Measurements from ENCODE around the gene FAM3B.

Gene FAM3B

DNA sequence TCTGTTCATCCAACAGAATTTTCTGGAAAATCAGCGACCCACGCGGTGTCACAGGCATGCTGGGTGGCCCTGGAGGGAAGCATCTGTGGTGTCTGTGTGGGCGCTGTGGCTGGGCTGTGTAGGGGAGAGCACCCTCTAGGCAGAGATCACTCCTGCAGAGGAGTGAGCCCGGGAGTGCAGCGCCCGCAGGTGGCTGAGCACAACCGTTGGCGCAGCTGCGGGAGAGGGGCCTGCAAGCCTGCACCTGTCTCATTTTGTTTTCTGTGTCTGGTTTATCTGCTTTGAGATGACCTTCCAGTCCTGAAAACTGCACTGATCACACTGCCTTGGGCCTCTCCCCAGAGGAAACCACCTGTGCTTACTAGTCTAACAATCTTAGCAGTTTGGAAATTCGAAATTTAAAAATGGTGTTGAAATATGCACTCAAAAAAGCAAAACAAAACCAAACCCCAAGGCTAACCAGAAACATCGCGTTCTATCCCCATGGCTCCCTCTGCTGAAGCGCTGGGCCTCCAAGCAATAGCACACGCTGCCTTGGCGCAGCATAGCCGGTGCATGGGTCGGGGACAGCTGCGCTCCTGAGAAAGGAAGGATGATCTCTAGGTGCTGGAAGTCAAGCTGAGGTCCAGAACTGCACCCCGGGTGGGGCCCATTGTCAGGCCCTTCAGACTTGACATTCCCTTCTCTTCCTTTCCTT is 4.8 kb downstream of the FAM3B start:
- DNase-seq = no peak

DNA sequence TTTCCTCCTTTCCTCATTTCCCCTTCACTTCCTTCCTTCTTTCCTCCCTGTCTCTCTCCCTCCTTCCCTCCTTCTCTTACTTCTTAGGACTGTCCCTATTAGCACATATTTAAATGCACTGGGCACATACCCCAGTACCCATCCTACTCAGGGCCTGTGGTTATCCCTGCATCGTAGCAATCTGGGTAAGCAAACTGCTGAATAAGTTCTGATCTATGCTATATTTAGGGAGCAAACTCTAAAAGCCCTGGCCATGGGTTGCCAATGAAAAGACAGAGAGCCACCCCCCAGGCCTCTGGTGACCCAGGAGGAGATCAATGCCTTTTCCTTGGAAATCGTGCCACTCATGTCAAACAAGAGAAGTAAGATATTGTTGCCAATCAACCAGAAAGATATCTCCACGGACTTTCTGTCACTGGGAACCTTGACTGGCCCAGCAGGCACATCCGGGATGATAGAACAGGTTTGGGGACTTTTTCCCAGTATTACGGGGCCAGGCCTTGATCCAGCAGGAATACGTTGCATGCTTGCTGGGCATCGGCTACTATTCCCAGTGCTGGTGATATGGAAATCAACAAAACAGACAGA is 5.4 kb downstream of the FAM3B start:
- DNase-seq = no peak

DNA sequence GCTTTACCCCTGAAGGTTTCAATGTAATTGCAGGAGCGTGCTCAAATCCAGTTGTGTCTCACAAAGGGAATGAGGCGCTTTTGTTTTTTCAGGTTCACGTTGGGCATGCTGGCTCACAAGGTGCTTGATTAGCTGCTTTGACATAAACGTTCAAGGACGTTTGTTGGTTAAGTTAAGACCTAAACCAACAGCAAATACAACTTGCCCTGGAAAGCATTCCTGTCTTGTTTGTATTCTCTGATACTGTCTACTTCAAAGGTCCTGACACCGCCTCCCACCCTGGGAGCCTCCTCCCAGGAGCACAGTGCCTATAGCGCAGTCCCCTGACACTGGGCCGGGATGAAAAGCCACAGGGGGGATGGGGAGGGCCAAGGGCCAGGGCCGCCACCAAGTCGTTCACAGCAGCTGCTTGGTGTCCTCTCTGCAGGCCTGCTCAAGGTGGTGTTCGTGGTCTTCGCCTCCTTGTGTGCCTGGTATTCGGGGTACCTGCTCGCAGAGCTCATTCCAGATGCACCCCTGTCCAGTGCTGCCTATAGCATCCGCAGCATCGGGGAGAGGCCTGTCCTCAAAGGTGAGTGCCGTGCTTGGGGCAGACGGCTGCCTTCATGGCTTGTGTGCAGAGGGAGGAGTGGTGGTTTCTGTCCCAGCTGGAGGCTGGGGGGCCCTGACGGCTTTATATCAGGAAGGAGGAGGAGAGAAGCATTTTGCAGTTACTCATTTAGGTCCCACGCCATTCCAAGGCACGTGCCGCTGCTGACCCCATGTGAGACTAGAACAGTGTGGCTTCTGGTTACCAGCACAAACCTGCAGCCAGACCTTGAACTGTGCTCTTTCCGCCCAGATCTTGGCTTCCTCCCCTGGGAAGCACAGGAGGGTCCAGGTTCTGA is 6.1 kb downstream of the FAM3B start:
- no peak for DNase-seq

DNA sequence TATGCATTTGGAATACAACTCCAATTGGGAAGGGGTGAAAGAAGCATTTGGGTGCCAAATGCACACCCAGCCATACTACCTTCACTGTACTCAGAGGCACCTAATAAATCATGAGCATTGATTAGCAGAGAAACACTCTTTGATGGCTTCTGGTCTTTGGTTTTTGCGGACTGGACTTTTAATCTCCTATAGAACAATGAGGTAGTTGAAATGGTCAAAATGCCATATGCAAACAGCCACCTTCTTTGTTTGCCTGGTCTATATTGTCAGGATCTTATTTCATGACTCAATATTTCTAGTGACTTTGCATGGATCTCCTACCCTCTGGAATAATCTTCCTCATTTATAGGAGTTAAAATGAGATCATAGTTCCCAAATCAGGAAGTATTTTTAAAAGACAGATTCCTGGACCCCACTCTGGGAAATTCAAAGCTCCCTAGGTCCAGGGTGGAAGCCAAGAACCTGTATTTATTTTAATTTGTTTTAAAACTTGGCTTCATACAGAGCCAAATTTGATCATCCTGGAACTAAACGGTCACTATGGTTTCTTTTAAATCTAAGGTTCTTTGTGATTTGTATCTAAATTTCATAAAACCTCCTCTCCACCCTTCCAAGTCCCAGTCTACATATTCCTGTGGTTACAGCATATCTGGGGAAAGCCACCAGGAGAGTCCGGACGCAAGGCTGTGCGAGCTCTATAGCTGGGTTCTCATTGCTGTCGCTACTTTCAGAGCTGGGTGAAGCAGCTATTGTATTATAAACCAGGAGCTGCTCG is 8.7 kb downstream of the FAM3B start:
- no peak for DNase-seq

DNA sequence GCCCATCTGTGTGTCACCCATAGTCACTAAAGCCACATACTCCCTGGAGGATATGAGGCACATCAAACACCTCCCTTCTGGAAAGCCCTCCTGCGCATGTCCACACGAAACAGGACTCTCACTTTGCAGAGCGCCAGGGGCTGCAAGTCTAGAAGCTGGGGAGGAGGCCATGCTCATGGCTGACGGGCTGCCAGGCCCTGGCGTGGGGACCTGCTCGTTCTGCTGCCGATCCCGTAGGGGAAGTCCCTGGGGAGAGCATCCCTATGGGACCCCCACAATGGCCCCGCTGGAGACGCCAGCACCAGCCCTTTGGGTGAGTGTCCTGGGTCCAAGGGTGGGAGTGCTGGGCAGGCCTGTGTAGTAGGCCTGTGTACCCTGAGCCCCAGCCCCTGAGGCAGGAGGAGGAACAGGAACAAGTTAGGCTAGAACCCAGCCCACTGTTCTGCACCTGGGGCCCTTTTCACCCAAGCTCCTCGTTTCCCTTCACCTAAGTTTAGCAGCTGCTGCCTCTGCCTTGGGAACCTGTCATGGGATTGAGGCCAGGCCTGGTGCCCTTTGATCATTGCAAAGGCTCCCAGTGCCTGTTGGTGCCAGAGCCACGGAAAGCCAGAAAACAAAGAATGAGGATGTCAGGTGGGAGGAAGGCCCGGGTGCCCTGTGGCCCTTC is 9.9 kb downstream of the FAM3B start:
- no peak for DNase-seq

DNA sequence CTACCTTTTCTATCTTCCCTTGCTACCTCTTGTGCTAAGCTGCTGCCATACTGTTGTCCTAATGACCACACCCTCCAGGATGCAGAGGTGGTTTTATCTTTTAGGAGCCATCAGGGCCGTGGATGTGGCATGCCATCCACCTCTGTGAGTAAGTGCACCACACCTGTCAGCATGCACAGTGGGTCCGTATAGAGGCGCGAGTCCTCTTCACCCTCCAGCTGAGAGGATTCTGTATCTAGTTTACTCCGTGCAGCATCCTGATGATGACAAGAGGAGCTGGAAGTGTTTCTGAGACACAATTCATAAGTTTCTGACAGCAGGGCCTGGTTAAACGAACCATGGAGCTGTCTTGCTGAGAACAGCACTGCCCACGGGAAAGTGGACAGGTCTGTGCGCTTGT is 11.2 kb downstream of the FAM3B start:
- no peak for DNase-seq

DNA sequence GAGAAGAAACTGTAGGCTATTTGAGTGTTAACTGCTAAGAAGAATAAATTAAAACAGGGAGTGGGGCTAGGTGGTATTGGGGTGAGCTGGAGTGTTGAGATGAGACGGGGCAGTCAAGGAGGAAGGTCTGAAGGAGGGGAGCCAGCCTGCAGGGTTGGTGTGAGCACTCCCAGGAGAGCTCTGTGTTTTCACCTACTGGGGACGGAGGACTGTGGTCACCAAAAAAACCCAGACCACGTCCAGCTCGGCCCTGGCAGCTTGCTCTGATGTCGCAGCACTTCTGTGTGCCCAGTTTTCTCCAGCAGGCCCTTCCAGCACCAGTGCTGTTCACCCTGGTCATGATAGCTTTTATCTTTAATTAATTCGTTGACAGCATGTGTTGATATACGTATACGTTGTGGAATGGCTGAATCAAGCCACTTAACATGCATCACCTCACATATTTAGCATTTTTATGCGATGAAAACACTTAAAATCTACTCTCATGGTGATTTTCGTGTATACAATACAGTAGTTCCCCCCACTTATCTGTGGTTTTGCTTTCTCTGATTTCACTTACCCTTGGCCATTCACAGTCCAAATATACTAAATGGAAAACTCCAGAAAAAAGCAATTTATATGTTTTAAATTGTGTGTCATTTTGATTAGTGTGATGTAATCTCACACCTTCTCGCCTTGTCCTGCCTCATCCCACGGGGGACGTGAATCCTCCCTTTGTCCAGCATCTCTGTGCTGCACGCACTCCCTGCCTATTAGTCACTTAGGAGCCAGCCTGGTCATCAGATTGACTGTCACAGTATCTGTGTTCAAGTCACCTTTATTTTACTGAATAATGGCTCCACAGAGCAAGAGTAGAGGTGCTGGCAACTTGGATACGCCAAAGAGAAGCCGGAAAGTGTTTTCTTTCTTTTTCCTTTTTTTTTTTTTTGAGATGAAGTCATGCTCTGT is 12.3 kb downstream of the FAM3B start:
- DNase-seq = no peak

DNA sequence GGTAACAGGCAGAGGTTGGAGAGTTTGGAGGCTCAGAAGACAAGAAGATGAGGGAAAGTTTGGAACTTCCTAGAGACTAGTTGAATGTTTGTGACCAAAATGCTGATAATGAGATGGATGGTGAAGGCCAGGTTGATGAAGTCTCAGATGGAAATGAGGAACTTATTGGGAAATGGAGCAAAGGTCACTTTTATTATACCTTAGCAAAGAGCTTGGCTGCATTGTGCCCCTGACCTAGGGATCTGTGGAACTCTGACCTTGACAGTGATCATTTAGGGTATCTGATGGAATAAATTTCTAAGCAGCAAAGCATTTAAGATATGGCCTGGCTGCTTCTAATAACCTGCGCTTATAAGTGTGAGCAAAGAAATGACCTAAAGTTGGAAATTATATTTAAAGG is 17.2 kb downstream of the FAM3B start:
- DNase-seq = no peak

DNA sequence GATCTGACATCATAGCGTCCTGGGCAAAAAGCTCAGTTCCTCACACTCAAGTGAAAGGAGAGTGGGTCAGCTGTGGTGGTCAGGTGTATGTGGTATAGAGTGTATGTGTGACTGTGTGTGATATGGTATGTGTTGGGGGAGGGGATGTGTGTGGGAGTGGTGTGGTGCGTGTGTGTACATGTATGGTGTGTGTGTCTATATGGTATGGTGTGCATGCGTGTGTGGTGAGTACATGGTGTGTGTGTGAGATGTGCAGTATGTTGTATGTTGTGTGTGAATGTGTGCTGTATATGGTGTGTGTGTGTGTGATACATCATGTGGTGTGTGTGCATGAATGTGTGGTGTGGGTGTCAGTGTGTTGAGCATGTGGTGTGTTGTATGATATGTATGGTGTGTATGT is 20.9 kb downstream of the FAM3B start:
- DNase-seq = no peak

DNA sequence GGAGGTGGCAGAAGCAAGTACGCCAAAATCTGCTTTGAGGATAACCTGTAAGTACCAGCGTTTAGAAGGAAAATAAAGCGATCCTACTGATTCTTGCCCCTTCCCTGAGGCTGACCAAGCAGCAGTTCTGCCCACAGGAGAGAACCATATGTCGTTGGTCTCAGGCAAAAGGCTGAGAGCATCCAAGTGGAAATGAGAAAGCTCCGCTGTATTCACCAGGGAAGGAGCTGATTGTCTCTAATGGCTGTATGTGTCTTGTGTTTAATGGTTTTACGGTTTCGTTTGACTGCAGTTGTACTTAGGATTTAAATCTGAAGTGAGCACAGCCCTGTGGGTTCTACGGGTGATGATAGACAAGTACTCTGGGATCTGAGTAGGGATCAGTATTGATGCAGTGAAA is 21.9 kb downstream of the FAM3B start:
- no peak for DNase-seq

DNA sequence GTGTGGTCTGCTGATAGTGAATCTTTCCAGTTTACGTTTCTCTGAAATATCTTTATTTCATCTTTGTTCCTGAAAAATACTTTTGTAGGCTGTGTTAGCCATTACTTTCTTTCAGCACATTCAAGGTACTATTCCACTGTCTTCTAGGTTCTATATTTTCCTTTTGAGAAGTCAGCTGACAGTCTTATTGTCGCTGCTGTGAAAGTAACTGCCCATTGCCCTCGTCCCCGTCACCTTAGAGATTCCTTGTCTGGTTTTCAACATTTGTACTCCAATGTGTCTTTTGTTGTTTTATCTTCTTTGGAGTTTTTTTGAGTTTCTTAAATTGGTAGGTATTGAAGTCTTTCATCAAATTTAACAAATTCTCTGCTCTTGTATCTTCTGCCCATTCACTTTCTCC is 25.4 kb downstream of the FAM3B start:
- no peak for DNase-seq

DNA sequence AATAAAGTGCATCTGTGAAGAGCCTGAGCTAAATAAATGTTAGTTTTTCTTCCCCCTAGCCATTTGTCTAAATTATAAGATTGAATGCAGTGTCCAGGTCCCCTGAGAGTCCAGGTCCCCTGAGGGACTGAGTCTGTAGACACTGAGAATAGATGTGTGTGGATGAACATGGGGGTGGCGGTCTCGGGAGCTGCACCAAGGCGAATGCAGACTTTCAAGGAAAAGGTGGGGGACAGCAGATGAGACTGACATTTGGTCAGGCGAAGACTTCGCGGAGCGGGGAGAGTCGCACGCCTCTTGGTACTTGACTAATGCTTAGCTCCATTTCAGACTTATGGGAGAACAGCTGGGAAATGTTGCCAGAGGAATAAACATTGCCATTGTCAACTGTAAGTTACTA is 27.5 kb downstream of the FAM3B start:
- no peak for DNase-seq

DNA sequence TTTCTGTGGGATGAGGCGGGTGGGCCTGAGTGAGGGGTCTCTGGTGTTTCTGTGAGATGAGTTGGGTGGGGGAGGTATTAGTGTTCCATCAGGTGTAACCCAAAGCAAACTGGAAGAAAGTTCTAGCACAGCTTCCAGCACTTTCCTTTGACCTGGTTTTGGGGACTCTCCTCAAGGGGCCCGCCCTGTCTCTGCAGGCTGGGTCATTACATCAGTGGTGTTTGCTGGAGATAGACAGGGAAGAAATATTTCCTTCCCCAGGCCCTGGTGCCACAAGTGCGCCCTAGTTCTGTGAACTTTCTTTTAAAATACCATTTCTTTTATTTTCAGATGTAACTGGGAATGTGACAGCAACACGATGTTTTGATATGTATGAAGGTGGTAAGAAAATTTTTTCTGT is 28.8 kb downstream of the FAM3B start:
- DNase-seq = no peak

DNA sequence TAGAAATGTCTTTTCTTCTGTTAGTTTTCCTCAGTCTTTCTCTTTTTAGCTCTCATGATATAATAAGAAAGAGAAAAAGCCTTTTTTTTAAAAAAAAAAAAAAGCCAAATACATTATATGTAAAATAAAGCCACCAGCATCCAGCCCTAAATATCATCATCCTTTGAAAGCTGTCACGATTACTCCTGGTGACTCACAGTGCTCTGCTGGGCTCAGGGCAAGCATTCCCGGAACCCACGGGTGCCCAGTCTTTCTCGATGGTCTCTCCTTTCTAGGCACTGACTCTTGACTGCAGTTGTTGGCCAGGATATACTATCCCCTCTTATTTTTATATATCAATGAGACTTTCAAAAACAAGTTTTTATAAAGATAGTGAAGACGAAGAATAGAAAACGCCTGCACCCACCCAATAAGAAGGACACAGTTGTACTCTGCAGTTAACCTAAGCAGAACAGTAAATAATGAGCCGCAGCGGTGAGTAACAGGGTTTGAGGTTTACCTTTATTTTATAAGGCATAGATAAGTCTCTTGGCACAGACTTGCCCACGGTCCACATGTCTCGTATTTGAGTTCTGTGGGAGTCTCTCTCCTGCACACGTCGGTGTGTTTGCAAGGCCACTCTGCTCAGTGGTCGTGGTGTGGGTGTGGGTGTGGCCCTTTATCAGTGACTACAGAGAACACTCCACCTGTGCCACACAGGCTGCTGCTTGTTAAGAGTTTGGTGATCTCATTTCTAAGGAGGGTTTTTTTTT is 29.5 kb downstream of the FAM3B start:
- DNase-seq = no peak

DNA sequence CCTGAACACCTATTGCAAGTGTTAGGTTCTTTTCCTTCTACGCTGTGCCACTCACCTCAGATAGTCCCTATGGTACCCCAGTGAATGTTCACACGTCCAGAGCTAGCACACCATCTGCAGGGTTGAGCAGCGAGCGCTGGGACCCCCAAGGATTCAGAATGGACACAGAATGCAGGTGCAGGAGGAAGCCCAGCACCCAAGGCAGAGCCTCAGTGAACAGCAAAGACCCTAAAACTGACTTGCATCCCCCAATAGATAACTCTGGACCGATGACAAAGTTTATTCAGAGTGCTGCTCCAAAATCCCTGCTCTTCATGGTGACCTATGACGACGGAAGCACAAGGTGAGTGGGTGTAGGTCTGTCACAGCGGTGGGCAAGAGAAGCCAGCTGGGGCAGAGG is 30.2 kb downstream of the FAM3B start:
- no peak for DNase-seq

DNA sequence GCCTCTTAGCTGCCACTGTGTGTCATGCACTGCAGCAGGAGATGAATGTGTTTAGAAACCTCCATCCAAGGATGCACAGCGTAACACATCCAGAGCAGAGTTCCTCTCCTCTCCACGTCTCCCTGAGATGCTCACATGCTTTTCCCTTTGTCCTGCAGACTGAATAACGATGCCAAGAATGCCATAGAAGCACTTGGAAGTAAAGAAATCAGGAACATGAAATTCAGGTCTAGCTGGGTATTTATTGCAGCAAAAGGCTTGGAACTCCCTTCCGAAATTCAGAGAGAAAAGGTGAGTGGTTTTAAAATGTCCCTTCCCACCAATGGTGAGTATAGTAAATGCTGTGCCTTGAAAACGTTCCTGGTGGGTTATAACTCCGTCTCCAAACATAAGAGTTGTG is 31.8 kb downstream of the FAM3B start:
- DNase-seq = no peak

DNA sequence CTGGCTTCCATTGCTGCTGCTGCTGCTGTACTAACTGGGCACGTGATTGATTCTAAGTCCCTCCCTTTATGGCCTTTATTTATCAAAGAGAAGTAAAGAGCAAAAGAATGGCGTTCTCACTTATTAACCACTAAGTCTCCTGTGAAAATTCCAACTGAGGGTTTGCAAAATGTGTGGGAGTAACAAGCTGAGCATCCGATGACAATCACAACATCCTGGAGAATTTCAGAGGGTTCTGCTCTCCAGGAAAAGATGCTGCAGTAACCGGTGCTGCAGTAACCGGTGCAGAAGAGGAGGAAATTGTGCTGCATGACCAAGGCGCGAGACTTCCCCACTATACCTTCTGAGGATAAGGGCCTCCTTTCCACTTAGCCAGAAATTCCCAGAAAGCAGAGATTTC is 32.5 kb downstream of the FAM3B start:
- no peak for DNase-seq

DNA sequence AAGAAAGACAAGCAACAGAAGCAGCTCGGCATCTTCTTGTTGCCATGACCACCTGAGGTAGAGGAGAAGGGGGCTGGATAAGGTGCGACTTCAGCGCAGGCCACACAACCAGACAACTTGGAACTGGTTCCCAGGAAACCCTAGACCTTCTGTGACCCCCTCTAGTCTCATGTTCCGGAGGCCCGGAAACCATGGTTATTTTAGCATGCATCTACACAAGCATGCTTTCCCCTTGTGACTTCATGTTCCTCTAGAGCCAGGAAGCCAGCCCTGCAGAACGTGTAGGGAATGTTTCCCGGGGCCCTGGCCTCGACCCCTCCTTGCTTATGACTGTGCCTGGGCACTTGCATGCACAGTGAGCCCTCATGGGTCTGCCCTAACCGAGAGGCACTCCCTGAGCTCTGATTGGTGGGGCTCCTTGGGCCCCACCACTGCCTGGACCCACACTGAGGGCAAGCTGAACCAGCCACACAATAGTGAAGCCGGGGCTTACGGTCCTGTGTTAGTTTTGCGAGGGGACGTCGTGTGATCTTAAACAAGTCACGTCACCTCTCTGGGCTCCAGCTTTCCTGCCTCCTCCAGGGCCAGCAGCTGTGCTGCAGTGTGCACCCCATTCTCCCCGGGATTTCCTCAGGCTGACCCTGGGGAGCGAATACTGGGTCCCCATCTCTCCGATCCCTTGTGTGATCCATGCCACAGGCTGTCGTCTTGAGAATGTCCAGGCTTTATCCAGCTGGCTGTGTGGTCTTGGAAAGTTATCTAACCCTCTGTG is 33.2 kb downstream of the FAM3B start:
- DNase-seq = no peak

DNA sequence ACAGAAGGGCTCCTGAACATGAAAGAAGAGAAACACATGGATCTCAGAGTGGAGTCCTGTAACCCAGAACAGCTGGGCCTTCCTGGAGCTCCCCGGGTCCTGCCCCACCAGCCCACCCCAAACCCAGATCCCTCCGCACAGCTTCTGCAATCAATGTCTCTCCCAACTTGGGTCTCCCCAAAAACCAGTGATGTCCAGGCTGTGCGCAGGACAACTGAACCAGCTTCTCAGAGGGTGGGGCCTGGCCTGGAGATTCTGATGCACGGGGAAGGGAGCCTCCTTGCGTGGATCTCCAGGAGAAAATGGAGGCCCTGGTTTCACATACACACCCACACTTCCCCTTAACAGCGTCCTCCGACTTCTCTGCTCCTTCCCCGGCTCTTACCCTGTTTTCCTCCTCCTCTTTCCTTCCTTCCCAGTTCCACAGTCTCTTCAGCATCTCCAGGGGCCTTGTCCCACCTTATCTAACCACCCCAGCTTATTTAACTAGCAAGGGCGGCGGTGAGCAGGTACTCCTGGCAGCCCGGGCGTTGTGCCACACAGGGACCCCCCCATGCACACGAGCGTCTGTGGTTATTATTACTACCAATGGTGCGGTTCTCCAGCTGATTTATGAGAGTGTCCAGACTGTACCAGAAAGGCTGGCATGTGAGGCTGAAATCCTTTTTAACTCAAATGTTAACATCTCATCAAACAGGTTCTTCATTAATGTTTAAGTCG is 34.0 kb downstream of the FAM3B start:
- no peak for DNase-seq

All from CD4-positive, alpha-beta T cell treated with Interleukin-15 for 1 hour (primary cell).